Tibial nerve (tissue), 4 donors: Measurements from ENCODE around the gene TIE1. TPM values are rescaled to one million over a fixed set of nuclear protein-coding genes. Genes with fewer than 3 reads are reported as not detected.

Source experiments
- DNase-seq, 2 donors: peaks; one replicate each; pipeline ENCODE4 v3.0.0-alpha.2; 2019; ENCODE audit warnings: low spot score in 2 of 2
- H3K27ac ChIP-seq, 4 donors: fragments of 200-600 bp; sonication (generic) in 3 of 4; one replicate each; pipeline ENCODE4 v1.5.1; 2017 to 2019; ENCODE audit warnings: mild to moderate bottlenecking in 1 of 4
- H3K27me3 ChIP-seq, 2 donors: fragments of 200-600 bp; sonication (generic) in 1 of 2; one replicate each; pipeline versions ENCODE4 v1.5.1 to v1.6.0; 2017 to 2019
- H3K36me3 ChIP-seq, 3 donors: fragments of 200-600 bp; sonication (generic); one replicate each; pipeline ENCODE4 v1.5.1; 2018 to 2019
- H3K4me1 ChIP-seq, 4 donors: fragments of 200-600 bp; sonication (generic) in 3 of 4; one replicate each; pipeline ENCODE4 v1.5.1; 2017 to 2019
- H3K4me3 ChIP-seq, 4 donors: fragments of 200-600 bp; sonication (generic) in 3 of 4; one replicate each; pipeline ENCODE4 v1.5.1; 2017 to 2019; ENCODE audit warnings: mild to moderate bottlenecking in 1 of 4, moderate library complexity in 1 of 4
- H3K9me3 ChIP-seq, 4 donors: fragments of 200-600 bp; sonication (generic) in 3 of 4; one replicate each; pipeline ENCODE4 v1.5.1; 2017 to 2019
- CTCF ChIP-seq, 5 experiments: fragments of 200-600 bp in 3 of 5; fragments of 450-650 bp in 2 of 5; sonication (generic) in 3 of 5; IDR thresholded peaks; one replicate each; pipeline ENCODE4 v1.5.1; 2016 to 2019; ENCODE audit warnings: antibody characterized with exemption in 5 of 5, mild to moderate bottlenecking in 3 of 5, moderate library complexity in 2 of 5
- EP300 ChIP-seq, 2 donors: sonication (generic); formaldehyde crosslinking; IDR thresholded peaks; one replicate each; pipeline ENCODE4 v1.6.1; 2017; ENCODE audit warnings: antibody characterized with exemption in 2 of 2, mild to moderate bottlenecking in 1 of 2
- POLR2A ChIP-seq, 2 donors: fragments of 450-650 bp; IDR thresholded peaks; one replicate each; pipeline ENCODE4 v1.6.1; 2017; ENCODE audit warnings: antibody characterized with exemption in 2 of 2, mild to moderate bottlenecking in 2 of 2, moderate library complexity in 2 of 2
- WGBS, 2 donors: methylation state at CpG; one replicate each; pipeline ENCODE4 v1.1.5; 2018; 5-methylcytosine and 5-hydroxymethylcytosine counted together
- total RNA-seq, 4 donors: library from RNA; depleted of rRNA; stranded (reverse); fragments of >200 nt; gene quantifications; one replicate each; pipeline ENCODE4 v1.1.0, GENCODE V29; 2016

TIE1 gene
- total RNA-seq, 4 donors from 2014 or later, result 37.5 to 95.9 (median 68.1) TPM

- DNase-seq, result no peak
- 55 to 65% methylated on average over 3 of the region's 3 CpGs for WGBS, 2 donors
- TF ChIP-seq EP300 (IDR thresholded peaks at IDR 0.05), result no peak
- no peak for TF ChIP-seq CTCF (IDR thresholded peaks at IDR 0.05)
- TF ChIP-seq POLR2A (IDR thresholded peaks at IDR 0.05), result no peak
- Histone ChIP-seq H3K36me3 (no peaks in the 10 kb centered on the region), H3K9me3 (no peaks in the 10 kb centered on the region), H3K4me3 (no peak overlapping the region), H3K27me3 (no peaks in the 10 kb centered on the region), H3K27ac (peak overlapping the region in 2 of 4 donors; percentile 4 to 29), H3K4me1 (peaks cover 0 to 20% (median 0%) of the 10 kb centered on the region in 4 donors)
Measured at GRCh38 chr1:43345120-43345519, 44.3 kb downstream of the TIE1 start.

- Histone ChIP-seq H3K27ac (no peak overlapping the region), H3K27me3 (no peaks in the 10 kb centered on the region), H3K4me1 (peaks cover 0 to 21% (median 0%) of the 10 kb centered on the region in 4 donors), H3K36me3 (no peaks in the 10 kb centered on the region), H3K9me3 (no peaks in the 10 kb centered on the region), H3K4me3 (no peak overlapping the region)
- TF ChIP-seq POLR2A (IDR thresholded peaks at IDR 0.05), result no peak
- no peak for TF ChIP-seq EP300 (IDR thresholded peaks at IDR 0.05)
- TF ChIP-seq CTCF (IDR thresholded peaks at IDR 0.05), result no peak
- DNase-seq, result no peak
- 82 to 91% methylated on average over 5 of the region's 5 CpGs for WGBS, 2 donors
Measured at GRCh38 chr1:43346636-43347035, 45.9 kb downstream of the TIE1 start.

- no peaks in the 10 kb centered on the region for H3K27me3 ChIP-seq
- H3K4me1 ChIP-seq, result peaks cover 0 to 21% (median 0%) of the 10 kb centered on the region in 4 donors
- TF ChIP-seq EP300 (IDR thresholded peaks at IDR 0.05) (no peak), CTCF (IDR thresholded peaks at IDR 0.05) (no peak), POLR2A (IDR thresholded peaks at IDR 0.05) (no peak)
- H3K4me3 ChIP-seq, result peak overlapping the region; percentile 53 to 65 (median 54)
- no peaks in the 10 kb centered on the region for H3K9me3 ChIP-seq
- 30 to 33% methylated on average over 12 to 14 of the region's 22 CpGs for WGBS, 2 donors
- peak overlapping the region; percentile 58 to 88 (median 86) for H3K27ac ChIP-seq
- no peak for DNase-seq
- no peaks in the 10 kb centered on the region for H3K36me3 ChIP-seq
Measured at GRCh38 chr1:43348343-43348808, 47.6 kb downstream of the TIE1 start.

- TF ChIP-seq POLR2A (IDR thresholded peaks at IDR 0.05) (peak in 1 of 2 donors; percentile 35), EP300 (IDR thresholded peaks at IDR 0.05) (peak in 1 of 2 donors; percentile 14), CTCF (IDR thresholded peaks at IDR 0.05) (peak in 1 of 5 experiments; percentile 10)
- Histone ChIP-seq H3K36me3 (no peaks in the 10 kb centered on the region), H3K4me1 (peaks cover 0 to 21% (median 0%) of the 10 kb centered on the region in 4 donors), H3K27me3 (no peaks in the 10 kb centered on the region), H3K9me3 (no peaks in the 10 kb centered on the region), H3K4me3 (peak overlapping the region; percentile 53 to 65 (median 54)), H3K27ac (peak overlapping the region; percentile 58 to 88 (median 86))
- DNase-seq, result peak; percentile 49 to 51
- WGBS, 2 donors, result 7 to 14% methylated on average over 51 to 55 of the region's 72 CpGs
Measured at GRCh38 chr1:43348809-43349593, 48.2 kb downstream of the TIE1 start.
